Activated CD8-positive, alpha-beta T cell treated with anti-CD3 and anti-CD28 coated beads, Interleukin-2, amount 10 ng/mL, durations not matched to agents 7 days and 5 days (primary cell): ENCODE results near the gene C12orf56. TPM values are rescaled to one million over a fixed set of nuclear protein-coding genes. Genes with fewer than 3 reads are reported as not detected.
"Not testable (repeated sequence)": the region's sequence is repeated elsewhere in the genome, so short reads cannot be mapped to it uniquely, and the experiment has no call there.

ENCODE experiments used
- ATAC-seq: fragments of 150-1000 bp; cut with Tn5 transposase; one replicate; pipeline ENCODE4 v1.10.0; 2021; ENCODE audit warnings: moderate library complexity
- CTCF ChIA-PET: fragments of 350-600 bp; sonication (Branson Sonifier 250); formaldehyde crosslinking; loops from one replicate; lab custom pipeline; 2021; ENCODE audit warnings: antibody characterized with exemption; lab: Charles Lee
- POLR2A ChIA-PET: fragments of 350-600 bp; sonication (Branson Sonifier 250); formaldehyde crosslinking; loops from one replicate; lab custom pipeline; 2021; ENCODE audit warnings: antibody characterized with exemption; lab: Charles Lee
- DNase-seq: peaks from one replicate; pipeline ENCODE4 v3.0.0-alpha.2; 2020
- H3K27ac Mint-ChIP-seq: one replicate; pipeline ENCODE4 v1.8.0; 2021; ENCODE audit warnings: mild to moderate bottlenecking, mixed read lengths
- H3K27me3 Mint-ChIP-seq: one replicate; pipeline ENCODE4 v1.8.0; 2021; ENCODE audit warnings: low read depth, mixed read lengths
- H3K36me3 Mint-ChIP-seq: one replicate; pipeline ENCODE4 v1.8.0; 2021; ENCODE audit warnings: low read depth, mixed read lengths
- H3K4me1 Mint-ChIP-seq: one replicate; pipeline ENCODE4 v1.8.0; 2021; ENCODE audit warnings: low read depth, mixed read lengths
- H3K4me3 Mint-ChIP-seq: one replicate; pipeline ENCODE4 v1.8.0; 2021; ENCODE audit warnings: mild to moderate bottlenecking, mixed read lengths
- H3K9me3 Mint-ChIP-seq: one replicate; pipeline ENCODE4 v1.8.0; 2022; ENCODE audit warnings: mixed read lengths; ENCODE audit not compliant: insufficient read depth
- total RNA-seq, 2 experiments: library from RNA; stranded (reverse); gene quantifications; one replicate each; pipeline ENCODE4 v1.2.3, GENCODE V29; 2021

C12orf56 gene
- total RNA-seq, 2 experiments from 2014 or later, result not detected

GRCh38 chr12:64329031-64329710, 61.4 kb downstream of the C12orf56 start:
- CTCF ChIA-PET, POLR2A ChIA-PET, H3K27ac Mint-ChIP-seq, H3K36me3 Mint-ChIP-seq, H3K4me3 Mint-ChIP-seq, H3K27me3 Mint-ChIP-seq, DNase-seq, ATAC-seq, H3K9me3 Mint-ChIP-seq, H3K4me1 Mint-ChIP-seq: not testable (repeated sequence)

GRCh38 chr12:64325055-64325454, 65.5 kb downstream of the C12orf56 start:
- H3K27me3 Mint-ChIP-seq, result peaks cover 2% of the 10 kb centered on the region
- H3K27ac Mint-ChIP-seq, result no peak overlapping the region
- CTCF ChIA-PET, result no interaction called here

GRCh38 chr12:64323476-64324225, 66.9 kb downstream of the C12orf56 start:
- ChIA-PET POLR2A (no interaction called here), CTCF (no interaction called here)
- Mint-ChIP-seq H3K4me1 (no peaks in the 10 kb centered on the region), H3K27me3 (peaks cover 2% of the 10 kb centered on the region), H3K27ac (no peak overlapping the region), H3K36me3 (no peaks in the 10 kb centered on the region), H3K9me3 (no peaks in the 10 kb centered on the region), H3K4me3 (no peak overlapping the region)
- no peak for ATAC-seq
- no peak for DNase-seq

More at GRCh38 chr12:64325055-64325454, 65.5 kb downstream of the C12orf56 start:
- DNase-seq, result no peak
- Mint-ChIP-seq H3K4me1 (no peaks in the 10 kb centered on the region), H3K36me3 (no peaks in the 10 kb centered on the region), H3K9me3 (no peaks in the 10 kb centered on the region), H3K4me3 (no peak overlapping the region)
- POLR2A ChIA-PET, result no interaction called here
- ATAC-seq, result no peak

GRCh38 chr12:64323006-64323405, 67.6 kb downstream of the C12orf56 start:
- Mint-ChIP-seq H3K27me3 (peaks cover 2% of the 10 kb centered on the region), H3K27ac (no peak overlapping the region), H3K9me3 (no peaks in the 10 kb centered on the region), H3K4me1 (no peaks in the 10 kb centered on the region), H3K36me3 (no peaks in the 10 kb centered on the region), H3K4me3 (no peak overlapping the region)
- DNase-seq (no peak), ATAC-seq (no peak)
- CTCF ChIA-PET, result interaction anchor here (0.6 kb wide), 1 partner anchor 1218 kb away, joined by 3 read pairs; no protein-coding TSS in a partner anchor
- POLR2A ChIA-PET, result no interaction called here

GRCh38 chr12:64320611-64321010, 69.9 kb downstream of the C12orf56 start:
- Mint-ChIP-seq H3K36me3 (no peaks in the 10 kb centered on the region), H3K27me3 (peaks cover 2% of the 10 kb centered on the region), H3K4me3 (no peak overlapping the region), H3K9me3 (no peaks in the 10 kb centered on the region), H3K4me1 (no peaks in the 10 kb centered on the region), H3K27ac (no peak overlapping the region)
- CTCF ChIA-PET, result no interaction called here
- POLR2A ChIA-PET, result no interaction called here
- ATAC-seq, result no peak
- DNase-seq, result no peak

GRCh38 chr12:64319540-64320225, 70.9 kb downstream of the C12orf56 start:
- H3K4me1 Mint-ChIP-seq, DNase-seq, H3K27me3 Mint-ChIP-seq, POLR2A ChIA-PET, CTCF ChIA-PET, H3K36me3 Mint-ChIP-seq, H3K27ac Mint-ChIP-seq, ATAC-seq, H3K9me3 Mint-ChIP-seq, H3K4me3 Mint-ChIP-seq: not testable (repeated sequence)

GRCh38 chr12:64318605-64319004, 72.0 kb downstream of the C12orf56 start:
- peaks cover 2% of the 10 kb centered on the region for H3K27me3 Mint-ChIP-seq
- ATAC-seq, result no peak
- POLR2A ChIA-PET, result no interaction called here
- no peaks in the 10 kb centered on the region for H3K9me3 Mint-ChIP-seq
- H3K4me1 Mint-ChIP-seq, result no peaks in the 10 kb centered on the region
- CTCF ChIA-PET, result no interaction called here
- H3K4me3 Mint-ChIP-seq, result no peak overlapping the region
- no peaks in the 10 kb centered on the region for H3K36me3 Mint-ChIP-seq
- no peak overlapping the region for H3K27ac Mint-ChIP-seq
- no peak for DNase-seq

GRCh38 chr12:64311877-64312276, 78.7 kb downstream of the C12orf56 start:
- Mint-ChIP-seq H3K4me1 (no peaks in the 10 kb centered on the region), H3K27me3 (no peaks in the 10 kb centered on the region), H3K27ac (no peak overlapping the region), H3K4me3 (no peak overlapping the region), H3K9me3 (no peaks in the 10 kb centered on the region), H3K36me3 (no peaks in the 10 kb centered on the region)
- ATAC-seq (no peak), DNase-seq (no peak)
- CTCF ChIA-PET, result no interaction called here
- POLR2A ChIA-PET, result interaction anchor here (0.6 kb wide), 1 partner anchor 10 kb away, joined by 3 read pairs; no protein-coding TSS in a partner anchor

GRCh38 chr12:64304571-64304970, 86.0 kb downstream of the C12orf56 start:
- H3K4me3 Mint-ChIP-seq, result no peak overlapping the region
- no peak overlapping the region for H3K27ac Mint-ChIP-seq
- ATAC-seq (no peak), DNase-seq (no peak)
- ChIA-PET POLR2A (interaction anchor here (1.4 kb wide), 1 partner anchor 83 kb away, joined by 3 read pairs; the partner anchor contains the start of gene KICS2), CTCF (no interaction called here)
- H3K9me3 Mint-ChIP-seq, result no peaks in the 10 kb centered on the region
- H3K36me3 Mint-ChIP-seq, result no peaks in the 10 kb centered on the region
- peaks cover 2% of the 10 kb centered on the region for H3K27me3 Mint-ChIP-seq
- no peaks in the 10 kb centered on the region for H3K4me1 Mint-ChIP-seq

- CTCF ChIA-PET, result no interaction called here
- H3K36me3 Mint-ChIP-seq, result no peaks in the 10 kb centered on the region
- H3K4me1 Mint-ChIP-seq, result no peaks in the 10 kb centered on the region
- H3K9me3 Mint-ChIP-seq, result no peaks in the 10 kb centered on the region
- POLR2A ChIA-PET, result no interaction called here
- DNase-seq, result no peak
- no peak overlapping the region for H3K4me3 Mint-ChIP-seq
- H3K27ac Mint-ChIP-seq, result no peak overlapping the region
- ATAC-seq, result no peak
- H3K27me3 Mint-ChIP-seq, result peaks cover 10% of the 10 kb centered on the region
These were observed 90.9 kb downstream of the C12orf56 start for GRCh38 chr12:64299628-64300027.

- H3K4me3 Mint-ChIP-seq, result no peak overlapping the region
- H3K4me1 Mint-ChIP-seq, result no peaks in the 10 kb centered on the region
- no peak for ATAC-seq
- H3K9me3 Mint-ChIP-seq, result no peaks in the 10 kb centered on the region
- ChIA-PET CTCF (no interaction called here), POLR2A (no interaction called here)
- H3K27ac Mint-ChIP-seq, result no peak overlapping the region
- DNase-seq, result no peak
- peaks cover 8% of the 10 kb centered on the region for H3K27me3 Mint-ChIP-seq
- H3K36me3 Mint-ChIP-seq, result no peaks in the 10 kb centered on the region
These were observed 94.3 kb downstream of the C12orf56 start for GRCh38 chr12:64296301-64296700.
